Measurements from ENCODE around the gene PROM1.

DNA sequence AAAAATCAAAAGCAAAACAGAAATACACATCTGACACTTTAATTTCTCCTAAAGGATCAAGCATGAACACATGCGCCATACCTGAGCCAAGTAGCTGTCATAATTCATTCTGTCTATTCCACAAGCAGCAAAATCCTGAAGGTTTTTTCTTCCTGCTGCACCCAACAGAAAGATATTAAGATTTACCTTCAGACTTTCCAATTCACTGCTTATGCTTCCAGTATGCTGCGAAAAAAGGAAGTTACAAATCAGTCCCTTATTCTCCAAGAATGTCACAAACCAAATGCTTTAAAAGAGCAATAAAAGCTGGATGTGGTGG is 91.7 kb downstream of the PROM1 start:
- TF ChIP-seq, protein P1, sequence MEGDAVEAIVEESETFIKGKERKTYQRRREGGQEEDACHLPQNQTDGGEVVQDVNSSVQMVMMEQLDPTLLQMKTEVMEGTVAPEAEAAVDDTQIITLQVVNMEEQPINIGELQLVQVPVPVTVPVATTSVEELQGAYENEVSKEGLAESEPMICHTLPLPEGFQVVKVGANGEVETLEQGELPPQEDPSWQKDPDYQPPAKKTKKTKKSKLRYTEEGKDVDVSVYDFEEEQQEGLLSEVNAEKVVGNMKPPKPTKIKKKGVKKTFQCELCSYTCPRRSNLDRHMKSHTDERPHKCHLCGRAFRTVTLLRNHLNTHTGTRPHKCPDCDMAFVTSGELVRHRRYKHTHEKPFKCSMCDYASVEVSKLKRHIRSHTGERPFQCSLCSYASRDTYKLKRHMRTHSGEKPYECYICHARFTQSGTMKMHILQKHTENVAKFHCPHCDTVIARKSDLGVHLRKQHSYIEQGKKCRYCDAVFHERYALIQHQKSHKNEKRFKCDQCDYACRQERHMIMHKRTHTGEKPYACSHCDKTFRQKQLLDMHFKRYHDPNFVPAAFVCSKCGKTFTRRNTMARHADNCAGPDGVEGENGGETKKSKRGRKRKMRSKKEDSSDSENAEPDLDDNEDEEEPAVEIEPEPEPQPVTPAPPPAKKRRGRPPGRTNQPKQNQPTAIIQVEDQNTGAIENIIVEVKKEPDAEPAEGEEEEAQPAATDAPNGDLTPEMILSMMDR (IDR thresholded peaks at IDR 0.05): no peak
- no peak for TF ChIP-seq POLR2AphosphoS5 (IDR thresholded peaks at IDR 0.05)
